GM10266 (cell line): ENCODE results near the gene EIF4E2.

Experiments
- DNase-seq: peaks from one replicate; pipeline ENCODE4 v3.0.0; 2012; ENCODE audit errors: extremely low spot score
- TF ChIP-seq, protein P1 (sequence below): IDR thresholded peaks from 2 replicates; pipeline ENCODE4 v1.5.1; 2012; ENCODE audit warnings: mild to moderate bottlenecking, low read depth; ENCODE audit not compliant: control insufficient read depth, insufficient read depth; ENCODE audit errors: missing control alignments

Gene EIF4E2

GRCh38 chr2:232533944-232534710 is 16.4 kb upstream of the EIF4E2 start:
- DNase-seq, result no peak
- TF ChIP-seq, protein P1, sequence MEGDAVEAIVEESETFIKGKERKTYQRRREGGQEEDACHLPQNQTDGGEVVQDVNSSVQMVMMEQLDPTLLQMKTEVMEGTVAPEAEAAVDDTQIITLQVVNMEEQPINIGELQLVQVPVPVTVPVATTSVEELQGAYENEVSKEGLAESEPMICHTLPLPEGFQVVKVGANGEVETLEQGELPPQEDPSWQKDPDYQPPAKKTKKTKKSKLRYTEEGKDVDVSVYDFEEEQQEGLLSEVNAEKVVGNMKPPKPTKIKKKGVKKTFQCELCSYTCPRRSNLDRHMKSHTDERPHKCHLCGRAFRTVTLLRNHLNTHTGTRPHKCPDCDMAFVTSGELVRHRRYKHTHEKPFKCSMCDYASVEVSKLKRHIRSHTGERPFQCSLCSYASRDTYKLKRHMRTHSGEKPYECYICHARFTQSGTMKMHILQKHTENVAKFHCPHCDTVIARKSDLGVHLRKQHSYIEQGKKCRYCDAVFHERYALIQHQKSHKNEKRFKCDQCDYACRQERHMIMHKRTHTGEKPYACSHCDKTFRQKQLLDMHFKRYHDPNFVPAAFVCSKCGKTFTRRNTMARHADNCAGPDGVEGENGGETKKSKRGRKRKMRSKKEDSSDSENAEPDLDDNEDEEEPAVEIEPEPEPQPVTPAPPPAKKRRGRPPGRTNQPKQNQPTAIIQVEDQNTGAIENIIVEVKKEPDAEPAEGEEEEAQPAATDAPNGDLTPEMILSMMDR, result no peak

- TF ChIP-seq, protein P1, result no peak
Observed at GRCh38 chr2:232534940-232535651, 15.4 kb upstream of the EIF4E2 start.

DNA sequence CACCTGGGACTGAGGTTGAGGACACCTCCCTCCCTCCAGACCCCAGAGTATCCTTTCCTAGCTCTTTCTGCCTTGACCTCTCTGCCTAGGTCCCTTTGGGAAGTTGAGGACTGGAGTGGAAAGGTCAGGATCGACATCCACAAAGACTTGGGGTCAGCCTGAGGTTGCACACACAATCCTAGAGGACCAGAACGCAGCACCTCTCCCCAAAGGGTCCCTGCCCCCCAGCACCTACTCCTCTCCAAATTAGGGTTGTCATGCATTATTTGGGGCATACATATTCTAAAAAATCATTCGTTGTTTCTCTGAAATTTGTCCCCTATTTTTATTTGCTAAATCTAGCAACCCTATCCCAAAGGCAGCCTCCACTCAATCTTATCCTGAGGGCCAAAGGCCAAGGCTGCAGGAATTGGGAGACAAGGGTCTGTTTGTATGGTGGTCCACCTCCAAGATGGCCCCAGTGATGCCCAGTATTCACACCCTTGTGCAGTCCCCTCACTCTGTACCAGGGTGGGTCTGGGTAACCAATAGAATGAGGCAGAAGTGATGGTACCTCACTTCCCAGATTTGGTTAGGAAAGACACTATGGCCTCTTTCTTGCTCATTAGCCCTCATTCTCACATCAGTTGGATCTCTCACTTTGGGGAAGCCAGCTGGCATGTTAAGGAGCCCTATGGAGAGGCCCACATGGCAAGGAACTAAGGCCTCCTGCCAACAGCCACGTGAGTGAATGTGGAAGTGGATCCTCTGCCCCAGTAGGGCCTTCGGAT is 14.5 kb upstream of the EIF4E2 start:
- no peak for DNase-seq
- TF ChIP-seq, protein P1, result no peak

More at GRCh38 chr2:232534940-232535651, 15.4 kb upstream of the EIF4E2 start:
- no peak for DNase-seq

- TF ChIP-seq, protein P1, result no peak
- DNase-seq, result no peak
Observed at GRCh38 chr2:232537079-232537478, 13.4 kb upstream of the EIF4E2 start.

GRCh38 chr2:232537499-232537898 is 13.0 kb upstream of the EIF4E2 start:
- TF ChIP-seq, protein P1, result no peak
- DNase-seq, result no peak

DNA sequence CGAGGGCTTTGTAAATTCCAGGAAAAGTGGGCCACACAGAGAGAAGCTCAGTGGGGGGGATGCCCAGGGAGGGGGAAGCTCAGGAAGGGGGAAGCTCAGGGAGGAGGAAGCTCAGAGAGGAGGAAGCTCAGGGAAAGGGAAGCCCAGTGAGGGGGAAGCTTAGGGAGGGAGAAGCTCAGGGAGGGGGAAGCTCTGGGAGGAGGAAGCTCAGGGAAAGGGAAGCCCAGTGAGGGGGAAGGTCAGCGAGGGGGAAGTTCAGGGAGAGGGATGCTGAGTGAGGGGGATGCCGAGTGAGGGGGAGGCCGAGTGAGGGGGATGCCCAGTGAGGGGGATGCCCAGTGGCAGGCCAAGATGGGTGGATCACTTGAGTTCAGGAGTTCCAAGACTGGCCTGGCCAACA is 11.8 kb upstream of the EIF4E2 start:
- TF ChIP-seq, protein P1, result no peak
- DNase-seq, result no peak
